ENCODE data around the gene SPTBN1.

The SPTBN1 gene

DNA sequence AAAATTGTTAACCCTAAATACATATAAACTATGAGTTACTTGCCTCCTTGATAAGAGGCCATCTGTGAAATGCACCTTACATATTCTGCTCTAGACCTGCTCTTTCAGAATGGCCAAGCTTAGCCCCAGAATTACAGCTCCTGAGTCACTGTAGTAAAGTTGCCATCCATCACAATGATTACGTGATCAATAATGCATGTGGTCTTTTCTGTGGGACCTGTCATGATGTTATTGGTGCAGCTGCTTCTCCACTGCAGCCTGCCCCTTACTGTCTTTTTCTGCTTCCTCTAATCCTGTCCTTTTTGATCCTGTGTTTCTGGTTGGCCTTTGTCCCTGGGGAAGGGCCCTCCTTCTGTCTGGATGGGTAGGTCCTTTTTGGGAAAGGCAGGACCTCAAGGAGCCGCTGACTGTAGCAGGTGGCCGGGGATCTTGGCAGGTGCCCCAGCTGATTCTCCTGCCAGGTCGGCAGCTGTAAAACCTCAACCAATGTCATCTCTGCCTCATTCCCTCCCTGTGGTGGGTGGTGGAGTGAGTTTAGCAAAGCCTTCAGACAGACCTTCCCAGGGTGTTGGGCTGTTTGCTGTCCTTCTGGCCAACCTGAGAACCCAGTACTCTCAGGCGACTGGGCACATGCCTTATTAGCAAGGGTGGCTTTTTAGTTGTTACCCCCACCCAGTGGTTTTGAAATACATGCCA, 141.2 kb downstream of the SPTBN1 start:
- no peak for DNase-seq (ENCODE audit: low read depth)
- TF ChIP-seq, protein P1, sequence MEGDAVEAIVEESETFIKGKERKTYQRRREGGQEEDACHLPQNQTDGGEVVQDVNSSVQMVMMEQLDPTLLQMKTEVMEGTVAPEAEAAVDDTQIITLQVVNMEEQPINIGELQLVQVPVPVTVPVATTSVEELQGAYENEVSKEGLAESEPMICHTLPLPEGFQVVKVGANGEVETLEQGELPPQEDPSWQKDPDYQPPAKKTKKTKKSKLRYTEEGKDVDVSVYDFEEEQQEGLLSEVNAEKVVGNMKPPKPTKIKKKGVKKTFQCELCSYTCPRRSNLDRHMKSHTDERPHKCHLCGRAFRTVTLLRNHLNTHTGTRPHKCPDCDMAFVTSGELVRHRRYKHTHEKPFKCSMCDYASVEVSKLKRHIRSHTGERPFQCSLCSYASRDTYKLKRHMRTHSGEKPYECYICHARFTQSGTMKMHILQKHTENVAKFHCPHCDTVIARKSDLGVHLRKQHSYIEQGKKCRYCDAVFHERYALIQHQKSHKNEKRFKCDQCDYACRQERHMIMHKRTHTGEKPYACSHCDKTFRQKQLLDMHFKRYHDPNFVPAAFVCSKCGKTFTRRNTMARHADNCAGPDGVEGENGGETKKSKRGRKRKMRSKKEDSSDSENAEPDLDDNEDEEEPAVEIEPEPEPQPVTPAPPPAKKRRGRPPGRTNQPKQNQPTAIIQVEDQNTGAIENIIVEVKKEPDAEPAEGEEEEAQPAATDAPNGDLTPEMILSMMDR (IDR thresholded peaks at IDR 0.05; ENCODE audit: control insufficient read depth, insufficient read depth, low read depth, low read length, missing control alignments) = no peak
- H3K4me3 ChIP-seq (ENCODE audit: control insufficient read depth, low read depth, low read length) = no peak overlapping the region

GRCh38 chr2:54598347-54599325, 142.5 kb downstream of the SPTBN1 start:
- no peak overlapping the region for H3K4me3 ChIP-seq (ENCODE audit: control insufficient read depth, low read depth, low read length)
- no peak for DNase-seq (ENCODE audit: low read depth)
- TF ChIP-seq, protein P1 (IDR thresholded peaks at IDR 0.05; ENCODE audit: control insufficient read depth, insufficient read depth, low read depth, low read length, missing control alignments) = no peak

DNA sequence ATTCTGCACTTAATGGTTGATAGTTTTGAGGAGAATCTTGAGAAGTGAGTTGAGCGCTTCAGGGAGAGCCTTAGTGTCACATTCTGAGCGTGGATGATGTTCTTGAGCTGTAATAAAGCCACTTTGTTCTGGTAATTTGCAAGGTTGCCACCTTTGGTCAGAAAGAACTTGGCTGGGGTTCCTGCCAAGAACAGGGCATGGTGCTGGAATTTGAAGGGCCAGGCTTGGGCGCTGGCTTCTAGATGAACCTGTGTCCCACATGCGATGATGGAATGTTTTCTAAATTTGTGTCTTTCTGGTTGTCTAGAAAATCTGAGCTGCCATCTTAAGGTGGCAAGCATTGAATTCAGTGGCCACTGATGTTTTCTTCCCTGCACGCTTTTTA, 143.2 kb downstream of the SPTBN1 start:
- TF ChIP-seq, protein P1 (IDR thresholded peaks at IDR 0.05; ENCODE audit: control insufficient read depth, insufficient read depth, low read depth, low read length, missing control alignments) = no peak
- no peak overlapping the region for H3K4me3 ChIP-seq (ENCODE audit: control insufficient read depth, low read depth, low read length)
- no peak for DNase-seq (ENCODE audit: low read depth)

- no peak overlapping the region for H3K4me3 ChIP-seq (ENCODE audit: control insufficient read depth, low read depth, low read length)
- TF ChIP-seq, protein P1 (IDR thresholded peaks at IDR 0.05; ENCODE audit: control insufficient read depth, insufficient read depth, low read depth, low read length, missing control alignments) = no peak
- DNase-seq (ENCODE audit: low read depth) = no peak
Observed at GRCh38 chr2:54599914-54600313, 143.8 kb downstream of the SPTBN1 start.

GRCh38 chr2:54601339-54601738, 145.2 kb downstream of the SPTBN1 start:
- no peak for DNase-seq (ENCODE audit: low read depth)
- TF ChIP-seq, protein P1 (IDR thresholded peaks at IDR 0.05; ENCODE audit: control insufficient read depth, insufficient read depth, low read depth, low read length, missing control alignments) = no peak
- no peak overlapping the region for H3K4me3 ChIP-seq (ENCODE audit: control insufficient read depth, low read depth, low read length)

DNA sequence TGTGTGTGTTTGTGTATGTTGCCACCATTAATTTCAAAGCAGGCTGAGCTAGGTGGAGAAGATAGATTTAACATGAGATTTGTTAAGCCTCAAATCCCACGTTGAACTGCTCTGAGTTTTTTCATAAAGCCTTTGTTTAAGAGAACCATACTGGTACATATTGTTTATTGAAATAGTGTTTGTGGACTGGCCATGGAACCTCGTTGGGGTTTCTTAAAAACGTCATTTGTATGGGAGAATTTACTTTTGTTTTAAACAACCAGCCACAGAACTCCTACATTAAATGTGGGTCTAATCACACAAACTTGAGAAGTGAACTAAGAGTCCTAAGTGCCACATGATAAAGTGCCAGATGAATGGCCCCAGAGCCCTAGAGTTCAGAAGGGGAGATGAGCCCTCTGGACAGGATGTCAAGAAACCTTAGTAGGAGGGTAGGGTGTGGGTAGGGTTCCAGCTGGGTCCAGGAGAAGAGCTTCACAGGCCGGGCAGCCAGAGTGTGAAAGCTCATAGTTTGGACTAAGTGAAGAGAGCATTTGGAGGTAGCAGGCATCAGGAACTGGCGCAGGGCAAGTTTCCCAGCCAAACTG, 146.7 kb downstream of the SPTBN1 start:
- TF ChIP-seq, protein P1 (IDR thresholded peaks at IDR 0.05; ENCODE audit: control insufficient read depth, insufficient read depth, low read depth, low read length, missing control alignments) = no peak
- DNase-seq (ENCODE audit: low read depth) = no peak
- H3K4me3 ChIP-seq (ENCODE audit: control insufficient read depth, low read depth, low read length) = no peak overlapping the region
